CD4-positive, alpha-beta memory T cell (primary cell): ENCODE data around the gene UNK. TPM values are rescaled to one million over a fixed set of nuclear protein-coding genes. Genes with fewer than 3 reads are reported as not detected.

Experiments
- CTCF ChIA-PET: fragments of 350-600 bp; sonication (Branson Sonifier 250); formaldehyde crosslinking; loops from one replicate; lab custom pipeline; 2021; ENCODE audit warnings: inconsistent platforms; ENCODE audit not compliant: partially characterized antibody; lab: Charles Lee
- POLR2A ChIA-PET: fragments of 350-600 bp; sonication (Branson Sonifier 250); formaldehyde crosslinking; loops from one replicate; lab custom pipeline; 2021; ENCODE audit not compliant: partially characterized antibody; lab: Charles Lee
- DNase-seq, 5 donors: peaks; one replicate each; pipeline versions ENCODE4 v3.0.0 to v3.0.0-alpha.2; 2020 to 2022; ENCODE audit warnings: mixed read lengths in 1 of 5
- H3K27ac ChIP-seq: one replicate; pipeline ENCODE4 v1.7.0; 2013; ENCODE audit warnings: low read depth, low read length
- H3K27me3 ChIP-seq: 2 replicates; pipeline ENCODE4 v1.7.0; 2013; ENCODE audit warnings: mild to moderate bottlenecking, low read length, moderate library complexity; ENCODE audit not compliant: insufficient read depth
- H3K36me3 ChIP-seq: 2 replicates; pipeline ENCODE4 v1.7.0; 2013; ENCODE audit warnings: mild to moderate bottlenecking, low read length, moderate library complexity; ENCODE audit not compliant: insufficient read depth
- H3K4me1 ChIP-seq: 2 replicates; pipeline ENCODE4 v1.7.0; 2013; ENCODE audit warnings: mild to moderate bottlenecking, low read length, moderate library complexity; ENCODE audit not compliant: insufficient read depth
- H3K4me3 ChIP-seq, 2 donors: one replicate each; pipeline ENCODE4 v1.7.0; 2013; ENCODE audit warnings: low read length in 2 of 2, mild to moderate bottlenecking in 1 of 2
- H3K9me3 ChIP-seq, 2 donors: one replicate each; pipeline ENCODE4 v1.7.0; 2013; ENCODE audit warnings: low read length in 2 of 2, control low read depth in 1 of 2; ENCODE audit not compliant: control insufficient read depth in 1 of 2
- H3K27ac Mint-ChIP-seq, 7 donors: one replicate each; pipeline ENCODE4 v1.8.0; 2020 to 2021; ENCODE audit warnings: mixed read lengths in 7 of 7, mild to moderate bottlenecking in 6 of 7, inconsistent platforms in 3 of 7, moderate library complexity in 3 of 7
- H3K27me3 Mint-ChIP-seq, 2 donors: one replicate each; pipeline ENCODE4 v1.8.0; 2020 to 2021; ENCODE audit warnings: mixed read lengths in 2 of 2
- H3K36me3 Mint-ChIP-seq, 2 donors: one replicate each; pipeline ENCODE4 v1.8.0; 2020 to 2021; ENCODE audit warnings: mixed read lengths in 2 of 2, inconsistent platforms in 1 of 2, mild to moderate bottlenecking in 1 of 2
- H3K4me1 Mint-ChIP-seq, 4 donors: one replicate each; pipeline ENCODE4 v1.8.0; 2020 to 2021; ENCODE audit warnings: mixed read lengths in 4 of 4, mild to moderate bottlenecking in 1 of 4
- H3K4me3 Mint-ChIP-seq, 8 donors: one replicate each; pipeline ENCODE4 v1.8.0; 2020 to 2021; ENCODE audit warnings: mixed read lengths in 8 of 8, mild to moderate bottlenecking in 7 of 8, moderate library complexity in 6 of 8, inconsistent platforms in 3 of 8
- H3K9me3 Mint-ChIP-seq, 8 donors: one replicate each; pipeline ENCODE4 v1.8.0; 2020 to 2021; ENCODE audit warnings: mixed read lengths in 8 of 8, mild to moderate bottlenecking in 5 of 8, inconsistent platforms in 3 of 8, moderate library complexity in 1 of 8
- intact Hi-C: fragments of 100-400 bp; cut with micrococcal nuclease; formaldehyde crosslinking; loops from one replicate; pipeline ENCODE4 v1.15.1; 2023
- polyA plus RNA-seq, 2 donors: library from polyadenylated mRNA; unstranded; fragments of 300-500 nt; fragmentation: Illumina TruSeq; gene quantifications; one replicate each; pipeline ENCODE4 v1.2.3, GENCODE V29; 2021
- total RNA-seq, 2 experiments: library from RNA; stranded (reverse); gene quantifications; one replicate each; pipeline ENCODE4 v1.2.3, GENCODE V29; 2021

The UNK gene
- total and polyA plus RNA-seq, 4 experiments from 2014 or later: 22.2 to 48.1 (median 34.4) TPM

DNA sequence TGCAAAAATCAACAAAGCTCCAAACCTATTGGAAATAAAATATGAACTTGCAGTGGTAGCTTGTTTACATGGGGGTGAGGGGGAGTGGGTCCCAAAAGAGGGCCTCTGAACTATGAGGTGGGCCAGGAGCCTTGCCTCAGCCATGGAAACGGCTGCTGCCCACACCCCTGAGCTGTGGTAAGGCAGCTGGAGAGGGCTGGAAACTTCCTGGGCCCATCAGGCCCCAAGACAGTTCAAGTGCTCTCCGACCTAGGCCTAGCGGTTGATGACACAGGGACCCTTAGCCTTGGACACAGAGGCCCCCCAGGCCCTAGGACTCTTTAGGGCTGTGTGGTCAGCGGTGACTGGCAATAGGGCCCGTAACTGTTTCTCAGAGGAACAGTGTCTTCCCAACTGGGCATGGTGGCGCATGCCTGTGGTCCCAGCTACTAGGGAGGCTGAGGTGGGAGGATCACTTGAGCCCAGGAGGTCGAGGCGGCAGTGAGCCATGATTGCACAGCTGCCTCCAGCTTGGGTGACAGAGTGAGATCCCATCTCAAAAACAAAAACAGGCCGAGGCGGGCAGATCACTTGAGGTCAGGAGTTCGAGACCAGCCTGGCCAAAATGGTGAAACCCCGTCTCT lies 41.3 kb downstream of the UNK start:
- Histone ChIP-seq H3K4me1 (peaks cover 33% of the 10 kb centered on the region), H3K27ac (no peak overlapping the region), H3K27me3 (no peaks in the 10 kb centered on the region), H3K9me3 (no peaks in the 10 kb centered on the region), H3K36me3 (peaks cover 32% of the 10 kb centered on the region), H3K4me3 (no peak overlapping the region)
- H3K9me3 Mint-ChIP-seq: no peaks in the 10 kb centered on the region
- ChIA-PET POLR2A (interaction anchor here (0.7 to 26.2 kb wide), 9 partner anchors 9 to 72 kb away, joined by 3 to 556 read pairs (median 11); partner anchors contain the start of genes GALK1, UNC13D, UNK and WBP2), CTCF (interaction anchor here (1.0 to 3.9 kb wide), 12 partner anchors 11 to 75 kb away, joined by 3 to 25 read pairs (median 6); partner anchors contain the start of genes GALK1, TRIM65 and UNK)
- H3K4me3 Mint-ChIP-seq: no peak overlapping the region
- no peaks in the 10 kb centered on the region for H3K27me3 Mint-ChIP-seq
- intact Hi-C loops: no loop called here
- peak overlapping the region in 3 of 7 donors; percentile 43 to 51 (median 47) for H3K27ac Mint-ChIP-seq
- peaks cover 10 to 39% of the 10 kb centered on the region in 2 donors for H3K36me3 Mint-ChIP-seq
- peaks cover 14 to 29% (median 22%) of the 10 kb centered on the region in 4 donors for H3K4me1 Mint-ChIP-seq
- DNase-seq: no peak

DNA sequence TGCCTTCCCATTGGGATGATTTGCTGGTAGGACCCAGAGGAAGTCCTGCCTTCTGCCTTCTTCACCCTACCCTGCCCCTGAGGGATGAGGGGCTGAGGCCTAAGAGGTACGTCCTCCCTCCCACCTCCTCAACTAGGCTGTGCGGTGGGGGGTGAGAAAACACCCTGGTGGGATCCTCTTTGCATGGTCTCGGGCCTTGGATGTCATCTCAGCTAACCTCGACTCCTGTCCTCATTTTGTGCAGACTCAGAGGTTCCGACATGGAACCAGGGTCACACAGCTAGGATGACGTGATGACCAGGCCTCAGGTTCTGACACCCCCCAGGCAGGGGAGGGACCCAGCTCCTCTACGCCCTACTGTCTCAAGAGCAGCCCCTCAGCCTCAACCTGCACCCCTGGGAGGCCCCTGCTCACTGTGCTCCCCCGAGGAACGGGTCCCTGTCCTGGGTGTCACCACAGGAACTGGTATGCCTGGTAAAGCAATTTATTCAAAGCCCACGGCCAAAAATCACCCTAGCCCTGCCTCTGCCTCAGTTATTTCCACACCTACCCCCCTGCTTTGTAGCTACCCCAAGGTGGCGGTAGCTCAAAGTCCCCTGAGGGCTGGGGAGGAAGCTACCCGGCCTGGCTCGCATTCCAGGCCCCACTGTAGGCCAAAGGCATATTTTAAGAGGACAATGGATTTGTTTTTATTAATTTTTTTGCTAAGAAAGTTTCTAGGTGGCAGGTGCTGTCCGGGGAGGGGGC lies 42.1 kb downstream of the UNK start:
- no peaks in the 10 kb centered on the region for H3K9me3 Mint-ChIP-seq
- H3K27ac Mint-ChIP-seq: peak overlapping the region in 5 of 7 donors; percentile 22 to 70 (median 44)
- ChIA-PET POLR2A (interaction anchor here (0.9 to 26.2 kb wide), 9 partner anchors 18 to 160 kb away, joined by 3 to 556 read pairs (median 11); partner anchors contain the start of genes GALK1, RECQL5, SAP30BP and UNC13D), CTCF (interaction anchor here (0.7 to 3.9 kb wide), 15 partner anchors 8 to 78 kb away, joined by 3 to 25 read pairs (median 5); partner anchors contain the start of genes GALK1, MRPL38 and UNK)
- Histone ChIP-seq H3K9me3 (no peaks in the 10 kb centered on the region), H3K4me1 (peaks cover 26% of the 10 kb centered on the region), H3K4me3 (no peak overlapping the region), H3K27ac (peak overlapping the region; percentile 59), H3K36me3 (peaks cover 28% of the 10 kb centered on the region), H3K27me3 (no peaks in the 10 kb centered on the region)
- H3K4me3 Mint-ChIP-seq: no peak overlapping the region
- no peaks in the 10 kb centered on the region for H3K27me3 Mint-ChIP-seq
- peaks cover 4 to 33% of the 10 kb centered on the region in 2 donors for H3K36me3 Mint-ChIP-seq
- H3K4me1 Mint-ChIP-seq: peaks cover 6 to 24% (median 16%) of the 10 kb centered on the region in 4 donors
- intact Hi-C loops: loop anchor here (1.0 kb wide), 2 partner anchors 41 to 62 kb away; no protein-coding TSS in a partner anchor
- no peak for DNase-seq

DNA sequence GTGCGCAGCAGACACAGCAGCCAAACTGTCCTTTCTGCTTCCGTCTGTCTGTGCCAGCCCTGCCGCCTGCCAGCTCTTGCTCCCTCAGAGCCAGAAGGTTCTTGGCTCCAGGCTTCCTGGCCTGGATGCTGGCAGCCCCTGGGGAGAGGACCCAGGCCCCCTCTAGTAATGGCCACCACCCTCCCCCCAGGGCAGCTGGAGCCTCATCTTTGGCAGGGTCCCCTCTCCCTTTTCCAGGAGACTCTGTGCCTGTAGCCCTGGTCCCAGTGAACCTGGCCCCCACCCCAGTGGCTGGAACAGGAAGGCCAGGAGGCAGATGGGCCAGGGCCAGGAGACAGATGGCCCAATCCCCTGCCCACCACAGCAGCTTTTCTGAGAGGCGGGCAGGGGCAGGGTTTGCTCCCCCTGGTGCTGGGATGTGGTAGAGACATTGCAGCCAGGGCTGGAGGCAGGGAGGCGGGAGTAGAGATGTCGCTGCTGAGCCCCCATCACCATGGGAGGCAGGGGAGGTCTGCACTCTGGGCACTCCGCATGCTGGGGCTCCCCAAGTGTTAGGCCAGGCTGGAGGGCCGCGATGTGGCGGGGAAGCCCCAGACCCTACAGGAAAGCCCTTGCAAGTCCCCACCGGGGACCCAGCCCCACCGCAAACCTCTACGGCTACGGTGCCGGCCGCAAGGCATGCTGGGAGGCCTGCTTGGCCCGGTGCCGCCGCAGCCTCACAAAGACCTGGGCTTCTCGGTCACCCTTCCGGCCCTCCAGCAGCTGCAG lies 42.9 kb downstream of the UNK start:
- H3K27ac Mint-ChIP-seq: peak overlapping the region; percentile 66 to 91 (median 83)
- H3K4me1 Mint-ChIP-seq: peaks cover 5 to 24% (median 15%) of the 10 kb centered on the region in 4 donors
- peaks cover 28% of the 10 kb centered on the region for H3K36me3 ChIP-seq
- H3K36me3 Mint-ChIP-seq: peaks cover 8 to 34% of the 10 kb centered on the region in 2 donors
- peak overlapping the region; percentile 17 to 73 (median 56) for H3K4me3 Mint-ChIP-seq
- ChIA-PET CTCF (interaction anchor here (0.7 to 3.9 kb wide), 15 partner anchors 8 to 77 kb away, joined by 3 to 25 read pairs (median 5); partner anchors contain the start of genes GALK1, MRPL38 and UNK), POLR2A (interaction anchor here (0.9 to 26.2 kb wide), 11 partner anchors 17 to 160 kb away, joined by 3 to 556 read pairs (median 6); partner anchors contain the start of genes GALK1, RECQL5, SAP30BP and UNC13D)
- intact Hi-C loops: loop anchor here (1.0 kb wide), 2 partner anchors 42 to 63 kb away; no protein-coding TSS in a partner anchor
- H3K27ac ChIP-seq: peak overlapping the region; percentile 59
- peaks cover 26% of the 10 kb centered on the region for H3K4me1 ChIP-seq
- H3K9me3 Mint-ChIP-seq: no peaks in the 10 kb centered on the region
- DNase-seq: peak; percentile 55 to 80 (median 71)
- H3K27me3 ChIP-seq: no peaks in the 10 kb centered on the region
- no peaks in the 10 kb centered on the region for H3K9me3 ChIP-seq
- no peak overlapping the region for H3K4me3 ChIP-seq
- H3K27me3 Mint-ChIP-seq: no peaks in the 10 kb centered on the region

DNA sequence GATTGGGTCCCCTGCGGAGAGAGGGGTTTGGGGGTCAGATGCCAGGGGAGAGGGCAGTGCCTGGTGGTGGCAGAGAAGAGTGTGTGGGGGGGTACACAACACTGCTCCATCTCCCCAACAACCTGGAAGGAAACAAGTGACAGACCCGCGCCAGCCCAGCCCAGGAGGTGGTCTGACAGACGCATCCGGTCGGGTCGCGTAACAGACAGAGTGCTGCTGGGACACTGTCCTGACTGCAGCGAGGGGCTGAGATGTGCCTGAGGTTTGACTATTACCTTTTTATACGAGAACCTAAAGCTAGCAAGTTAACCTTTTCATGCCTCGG lies 43.4 kb downstream of the UNK start:
- peak overlapping the region in 7 of 8 donors; percentile 12 to 73 (median 45) for H3K4me3 Mint-ChIP-seq
- H3K27me3 ChIP-seq: no peaks in the 10 kb centered on the region
- peak overlapping the region; percentile 66 to 91 (median 83) for H3K27ac Mint-ChIP-seq
- H3K4me1 ChIP-seq: peaks cover 28% of the 10 kb centered on the region
- H3K9me3 ChIP-seq: no peaks in the 10 kb centered on the region
- intact Hi-C loops: no loop called here
- H3K27ac ChIP-seq: peak overlapping the region; percentile 59
- peaks cover 28% of the 10 kb centered on the region for H3K36me3 ChIP-seq
- CTCF ChIA-PET: interaction anchor here (0.9 to 3.9 kb wide), 8 partner anchors 11 to 78 kb away, joined by 3 to 25 read pairs (median 8); partner anchors contain the start of genes GALK1 and WBP2
- peaks cover 8 to 36% of the 10 kb centered on the region in 2 donors for H3K36me3 Mint-ChIP-seq
- no peak overlapping the region for H3K4me3 ChIP-seq
- H3K4me1 Mint-ChIP-seq: peaks cover 7 to 29% (median 19%) of the 10 kb centered on the region in 4 donors
- DNase-seq: no peak
- H3K27me3 Mint-ChIP-seq: no peaks in the 10 kb centered on the region
- no peaks in the 10 kb centered on the region for H3K9me3 Mint-ChIP-seq
- POLR2A ChIA-PET: interaction anchor here (1.2 to 26.2 kb wide), 10 partner anchors 17 to 74 kb away, joined by 3 to 556 read pairs (median 8); partner anchors contain the start of genes GALK1, UNC13D, UNK and WBP2

DNA sequence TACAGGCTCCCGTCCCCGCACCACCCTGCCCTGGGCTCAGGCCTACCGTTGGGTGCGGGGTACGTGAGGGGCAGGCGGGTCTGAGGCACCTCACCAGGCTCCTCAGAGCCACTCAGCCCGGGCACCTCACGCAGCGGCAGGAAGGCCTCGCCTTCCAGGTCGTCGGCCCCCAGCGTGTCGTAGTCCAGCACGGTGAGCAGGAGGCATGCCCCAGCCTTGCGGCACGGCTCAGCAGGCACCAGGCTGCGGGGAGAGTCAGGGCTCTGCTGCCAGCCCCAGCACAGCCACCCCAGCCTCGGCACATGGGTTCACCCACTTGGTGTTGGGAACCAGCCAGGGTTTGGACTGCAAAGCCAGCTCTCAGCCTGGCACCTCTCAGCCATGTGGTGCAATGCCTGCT lies 44.1 kb downstream of the UNK start:
- no peaks in the 10 kb centered on the region for H3K27me3 Mint-ChIP-seq
- peak overlapping the region in 1 of 7 donors; percentile 87 for H3K27ac Mint-ChIP-seq
- POLR2A ChIA-PET: interaction anchor here (1.2 to 26.2 kb wide), 8 partner anchors 16 to 75 kb away, joined by 3 to 556 read pairs (median 13); partner anchors contain the start of genes GALK1, UNC13D, UNK and WBP2
- intact Hi-C loops: no loop called here
- H3K9me3 Mint-ChIP-seq: no peaks in the 10 kb centered on the region
- no peak for DNase-seq
- Histone ChIP-seq H3K36me3 (peaks cover 33% of the 10 kb centered on the region), H3K27ac (no peak overlapping the region), H3K27me3 (no peaks in the 10 kb centered on the region), H3K4me3 (no peak overlapping the region), H3K9me3 (no peaks in the 10 kb centered on the region), H3K4me1 (peaks cover 35% of the 10 kb centered on the region)
- H3K4me1 Mint-ChIP-seq: peaks cover 12 to 36% (median 26%) of the 10 kb centered on the region in 4 donors
- peaks cover 12 to 36% of the 10 kb centered on the region in 2 donors for H3K36me3 Mint-ChIP-seq
- H3K4me3 Mint-ChIP-seq: no peak overlapping the region
- CTCF ChIA-PET: interaction anchor here (0.7 to 3.9 kb wide), 10 partner anchors 10 to 135 kb away, joined by 3 to 25 read pairs (median 6); partner anchors contain the start of genes GALK1 and WBP2

DNA sequence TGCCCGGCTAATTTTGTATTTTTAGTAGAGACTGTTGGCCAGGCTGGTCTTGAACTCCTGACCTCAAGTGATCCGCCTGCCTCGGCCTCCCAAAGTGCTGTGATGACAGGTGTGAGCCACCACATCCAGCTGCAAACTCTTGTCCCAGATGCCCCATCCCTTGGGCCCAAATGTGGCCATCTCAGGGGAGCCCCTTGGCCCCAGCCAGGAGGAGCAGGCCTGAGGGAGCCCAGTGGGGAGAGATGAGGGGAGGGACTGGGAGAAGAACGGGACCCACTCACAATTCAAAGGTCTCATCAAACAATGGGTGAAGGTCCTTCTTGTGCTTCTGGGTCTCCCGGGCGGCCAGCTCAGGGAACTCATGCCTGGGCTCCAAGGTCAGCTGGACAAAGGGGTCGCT lies 45.1 kb downstream of the UNK start:
- H3K9me3 Mint-ChIP-seq: no peaks in the 10 kb centered on the region
- no peak overlapping the region for H3K4me3 Mint-ChIP-seq
- H3K9me3 ChIP-seq: no peaks in the 10 kb centered on the region
- ChIA-PET CTCF (interaction anchor here (0.8 to 2.2 kb wide), 16 partner anchors 13 to 81 kb away, joined by 3 to 14 read pairs (median 4); partner anchors contain the start of genes GALK1, TRIM65, UNK and WBP2), POLR2A (interaction anchor here (0.6 to 26.2 kb wide), 8 partner anchors 13 to 76 kb away, joined by 3 to 556 read pairs (median 6); partner anchors contain the start of genes TRIM65, UNC13D, UNK and WBP2)
- no peaks in the 10 kb centered on the region for H3K27me3 Mint-ChIP-seq
- intact Hi-C loops: no loop called here
- no peak overlapping the region for H3K27ac ChIP-seq
- H3K4me3 ChIP-seq: no peak overlapping the region
- H3K4me1 Mint-ChIP-seq: peaks cover 18 to 47% (median 34%) of the 10 kb centered on the region in 4 donors
- no peak for DNase-seq
- H3K27ac Mint-ChIP-seq: peak overlapping the region in 5 of 7 donors; percentile 6 to 72 (median 37)
- peaks cover 45% of the 10 kb centered on the region for H3K4me1 ChIP-seq
- H3K36me3 Mint-ChIP-seq: peaks cover 15 to 40% of the 10 kb centered on the region in 2 donors
- H3K36me3 ChIP-seq: peaks cover 43% of the 10 kb centered on the region
- H3K27me3 ChIP-seq: no peaks in the 10 kb centered on the region
